Measurements from ENCODE around the gene RASEF.

DNA sequence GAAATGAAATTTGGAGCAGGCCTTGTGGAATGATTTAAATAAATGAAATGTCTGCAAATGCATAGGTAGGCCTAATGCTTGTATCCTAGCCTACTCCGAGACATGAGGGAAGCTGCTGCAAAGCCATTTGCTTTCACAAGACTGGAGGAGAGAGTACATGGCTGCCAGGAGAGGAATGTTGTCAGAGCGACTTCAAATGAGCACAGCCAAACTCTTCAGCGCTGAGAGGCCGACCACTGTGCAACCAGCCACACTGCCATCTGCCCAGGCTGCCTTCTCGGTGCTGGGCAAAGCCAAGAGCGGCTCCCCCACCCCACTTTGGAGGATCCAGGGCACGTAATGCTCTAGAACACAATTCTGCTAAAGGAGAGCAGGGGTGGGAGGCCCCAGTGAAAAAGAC is 122.6 kb downstream of the RASEF start:
- TF ChIP-seq NFE2L1 (CRISPR knock-in tag; IDR thresholded peaks at IDR 0.05; ENCODE audit: borderline replicate concordance) (no peak), EP300 (IDR thresholded peaks at IDR 0.05; ENCODE audit: low read depth in 2 of 2, low read length in 2 of 2) (no peak), EP300 (CRISPR knock-in tag; IDR thresholded peaks at IDR 0.05; ENCODE audit: borderline replicate concordance) (no peak), RFX5 (IDR thresholded peaks at IDR 0.05; ENCODE audit: low read depth, low read length) (no peak), ELF1 (CRISPR knock-in tag; IDR thresholded peaks at IDR 0.05) (no peak), ADNP (CRISPR knock-in tag; IDR thresholded peaks at IDR 0.05) (no peak)
- TF ChIP-seq, protein P1, sequence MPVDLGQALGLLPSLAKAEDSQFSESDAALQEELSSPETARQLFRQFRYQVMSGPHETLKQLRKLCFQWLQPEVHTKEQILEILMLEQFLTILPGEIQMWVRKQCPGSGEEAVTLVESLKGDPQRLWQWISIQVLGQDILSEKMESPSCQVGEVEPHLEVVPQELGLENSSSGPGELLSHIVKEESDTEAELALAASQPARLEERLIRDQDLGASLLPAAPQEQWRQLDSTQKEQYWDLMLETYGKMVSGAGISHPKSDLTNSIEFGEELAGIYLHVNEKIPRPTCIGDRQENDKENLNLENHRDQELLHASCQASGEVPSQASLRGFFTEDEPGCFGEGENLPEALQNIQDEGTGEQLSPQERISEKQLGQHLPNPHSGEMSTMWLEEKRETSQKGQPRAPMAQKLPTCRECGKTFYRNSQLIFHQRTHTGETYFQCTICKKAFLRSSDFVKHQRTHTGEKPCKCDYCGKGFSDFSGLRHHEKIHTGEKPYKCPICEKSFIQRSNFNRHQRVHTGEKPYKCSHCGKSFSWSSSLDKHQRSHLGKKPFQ (CRISPR knock-in tag; IDR thresholded peaks at IDR 0.05; ENCODE audit: insufficient replicate concordance), result no peak
- TF ChIP-seq, protein P2, sequence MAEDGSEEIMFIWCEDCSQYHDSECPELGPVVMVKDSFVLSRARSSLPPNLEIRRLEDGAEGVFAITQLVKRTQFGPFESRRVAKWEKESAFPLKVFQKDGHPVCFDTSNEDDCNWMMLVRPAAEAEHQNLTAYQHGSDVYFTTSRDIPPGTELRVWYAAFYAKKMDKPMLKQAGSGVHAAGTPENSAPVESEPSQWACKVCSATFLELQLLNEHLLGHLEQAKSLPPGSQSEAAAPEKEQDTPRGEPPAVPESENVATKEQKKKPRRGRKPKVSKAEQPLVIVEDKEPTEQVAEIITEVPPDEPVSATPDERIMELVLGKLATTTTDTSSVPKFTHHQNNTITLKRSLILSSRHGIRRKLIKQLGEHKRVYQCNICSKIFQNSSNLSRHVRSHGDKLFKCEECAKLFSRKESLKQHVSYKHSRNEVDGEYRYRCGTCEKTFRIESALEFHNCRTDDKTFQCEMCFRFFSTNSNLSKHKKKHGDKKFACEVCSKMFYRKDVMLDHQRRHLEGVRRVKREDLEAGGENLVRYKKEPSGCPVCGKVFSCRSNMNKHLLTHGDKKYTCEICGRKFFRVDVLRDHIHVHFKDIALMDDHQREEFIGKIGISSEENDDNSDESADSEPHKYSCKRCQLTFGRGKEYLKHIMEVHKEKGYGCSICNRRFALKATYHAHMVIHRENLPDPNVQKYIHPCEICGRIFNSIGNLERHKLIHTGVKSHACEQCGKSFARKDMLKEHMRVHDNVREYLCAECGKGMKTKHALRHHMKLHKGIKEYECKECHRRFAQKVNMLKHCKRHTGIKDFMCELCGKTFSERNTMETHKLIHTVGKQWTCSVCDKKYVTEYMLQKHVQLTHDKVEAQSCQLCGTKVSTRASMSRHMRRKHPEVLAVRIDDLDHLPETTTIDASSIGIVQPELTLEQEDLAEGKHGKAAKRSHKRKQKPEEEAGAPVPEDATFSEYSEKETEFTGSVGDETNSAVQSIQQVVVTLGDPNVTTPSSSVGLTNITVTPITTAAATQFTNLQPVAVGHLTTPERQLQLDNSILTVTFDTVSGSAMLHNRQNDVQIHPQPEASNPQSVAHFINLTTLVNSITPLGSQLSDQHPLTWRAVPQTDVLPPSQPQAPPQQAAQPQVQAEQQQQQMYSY (CRISPR knock-in tag; IDR thresholded peaks at IDR 0.05), result no peak
- TF ChIP-seq, protein P3, sequence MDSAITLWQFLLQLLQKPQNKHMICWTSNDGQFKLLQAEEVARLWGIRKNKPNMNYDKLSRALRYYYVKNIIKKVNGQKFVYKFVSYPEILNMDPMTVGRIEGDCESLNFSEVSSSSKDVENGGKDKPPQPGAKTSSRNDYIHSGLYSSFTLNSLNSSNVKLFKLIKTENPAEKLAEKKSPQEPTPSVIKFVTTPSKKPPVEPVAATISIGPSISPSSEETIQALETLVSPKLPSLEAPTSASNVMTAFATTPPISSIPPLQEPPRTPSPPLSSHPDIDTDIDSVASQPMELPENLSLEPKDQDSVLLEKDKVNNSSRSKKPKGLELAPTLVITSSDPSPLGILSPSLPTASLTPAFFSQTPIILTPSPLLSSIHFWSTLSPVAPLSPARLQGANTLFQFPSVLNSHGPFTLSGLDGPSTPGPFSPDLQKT (CRISPR knock-in tag; IDR thresholded peaks at IDR 0.05; ENCODE audit: borderline replicate concordance), result no peak
- TF ChIP-seq, protein P4, sequence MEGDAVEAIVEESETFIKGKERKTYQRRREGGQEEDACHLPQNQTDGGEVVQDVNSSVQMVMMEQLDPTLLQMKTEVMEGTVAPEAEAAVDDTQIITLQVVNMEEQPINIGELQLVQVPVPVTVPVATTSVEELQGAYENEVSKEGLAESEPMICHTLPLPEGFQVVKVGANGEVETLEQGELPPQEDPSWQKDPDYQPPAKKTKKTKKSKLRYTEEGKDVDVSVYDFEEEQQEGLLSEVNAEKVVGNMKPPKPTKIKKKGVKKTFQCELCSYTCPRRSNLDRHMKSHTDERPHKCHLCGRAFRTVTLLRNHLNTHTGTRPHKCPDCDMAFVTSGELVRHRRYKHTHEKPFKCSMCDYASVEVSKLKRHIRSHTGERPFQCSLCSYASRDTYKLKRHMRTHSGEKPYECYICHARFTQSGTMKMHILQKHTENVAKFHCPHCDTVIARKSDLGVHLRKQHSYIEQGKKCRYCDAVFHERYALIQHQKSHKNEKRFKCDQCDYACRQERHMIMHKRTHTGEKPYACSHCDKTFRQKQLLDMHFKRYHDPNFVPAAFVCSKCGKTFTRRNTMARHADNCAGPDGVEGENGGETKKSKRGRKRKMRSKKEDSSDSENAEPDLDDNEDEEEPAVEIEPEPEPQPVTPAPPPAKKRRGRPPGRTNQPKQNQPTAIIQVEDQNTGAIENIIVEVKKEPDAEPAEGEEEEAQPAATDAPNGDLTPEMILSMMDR (CRISPR knock-in tag; IDR thresholded peaks at IDR 0.05), result no peak

All from HepG2 (cell line).